HCT116 (cell line): ENCODE measurements around the gene TMPRSS11E. TPM values are rescaled to one million over a fixed set of nuclear protein-coding genes. Genes with fewer than 3 reads are reported as not detected.

Experiments
- ATAC-seq: fragments of 200-7000 bp; cut with Tn5 transposase; 2 replicates; pipeline ENCODE4 v1.9.1; 2020; ENCODE audit warnings: mild to moderate bottlenecking, moderate library complexity
- BruUV-seq: library from RNA; stranded (reverse); fragments of 400-500 nt; replicated peaks from 2 replicates; lab custom pipeline; 2021; lab: Mats Ljungman, UMichigan
- CTCF ChIA-PET: fragments of 300-600 bp; sonication (Branson Sonifier 250); formaldehyde crosslinking; loops from one replicate; lab custom pipeline; 2021; ENCODE audit warnings: antibody characterized with exemption; lab: Charles Lee
- POLR2A ChIA-PET: fragments of 300-600, 350-600 bp; sonication (Branson Sonifier 250); formaldehyde crosslinking; loops from one replicate; lab custom pipeline; 2021; ENCODE audit warnings: antibody characterized with exemption; lab: Charles Lee
- RAD21 ChIA-PET, 2 experiments: fragments of 300-600 bp; sonication (Branson Sonifier 250); formaldehyde crosslinking; loops; one replicate each; lab custom pipeline; 2023; ENCODE audit warnings: low total read pairs in 2 of 2; ENCODE audit not compliant: uncharacterized antibody in 2 of 2, unreplicated experiment in 2 of 2, low non-redundant PET in 1 of 2; lab: Charles Lee
- DNase-seq: peaks from one replicate; pipeline ENCODE4 v3.0.0-alpha.2; 2010; ENCODE audit warnings: low read depth, low spot score
- H2AFZ ChIP-seq: fragments of 200-600 bp; shearing (Covaris generic), sonication (generic); 2 replicates; pipeline ENCODE4 v1.6.1; 2017; ENCODE audit warnings: low read depth, mixed run types, mixed read lengths, antibody characterized with exemption, low read length; ENCODE audit not compliant: poor library complexity, severe bottlenecking
- H3K27ac ChIP-seq: 2 replicates; pipeline ENCODE4 v1.5.1; 2012; ENCODE audit warnings: low read depth, low read length
- H3K27me3 ChIP-seq: fragments of 200-600 bp; sonication (generic); 2 replicates; pipeline ENCODE4 v1.6.1; 2016; ENCODE audit warnings: mixed run types, low read length, mixed read lengths; ENCODE audit not compliant: insufficient read depth
- H3K36me3 ChIP-seq, 2 experiments: fragments of 200-500 bp in 1 of 2; fragments of 200-600 bp in 1 of 2; sonication (Bioruptor generic) in 1 of 2; sonication (generic) in 1 of 2; 2 replicates each; pipeline versions ENCODE4 v1.5.1 to v1.6.1; 2014 to 2016; ENCODE audit warnings: low read length in 2 of 2, inconsistent platforms in 1 of 2, mixed read lengths in 1 of 2, mixed run types in 1 of 2; ENCODE audit not compliant: insufficient read depth in 2 of 2, control insufficient read depth in 1 of 2
- H3K4me1 ChIP-seq, 2 experiments: fragments of 200-600 bp in 1 of 2; sonication (generic) in 1 of 2; 2 replicates each; pipeline versions ENCODE4 v1.5.1 to v1.6.1; 2012 to 2017; ENCODE audit warnings: low read length in 2 of 2, inconsistent platforms in 1 of 2, mild to moderate bottlenecking in 1 of 2, mixed read lengths in 1 of 2, mixed run types in 1 of 2, moderate library complexity in 1 of 2; ENCODE audit not compliant: insufficient read depth in 2 of 2, control insufficient read depth in 1 of 2
- H3K4me2 ChIP-seq: fragments of 200-600 bp; sonication (generic); 2 replicates; pipeline ENCODE4 v1.6.1; 2017; ENCODE audit warnings: mixed run types, low read length, mixed read lengths
- H3K4me3 ChIP-seq, 2 experiments: fragments of 200-600 bp in 1 of 2; sonication (generic) in 1 of 2; replicated peaks in 1 of 2; 2 replicates each; pipeline ENCODE4 v1.5.1; 2011 to 2016; ENCODE audit warnings: low read length in 2 of 2, control low read depth in 1 of 2, low read depth in 1 of 2, mild to moderate bottlenecking in 1 of 2, mixed read lengths in 1 of 2, mixed run types in 1 of 2
- H3K79me2 ChIP-seq: fragments of 200-600 bp; sonication (generic); 2 replicates; pipeline ENCODE4 v1.6.1; 2017; ENCODE audit warnings: mild to moderate bottlenecking, mixed run types, low read length, moderate library complexity, mixed read lengths; ENCODE audit not compliant: insufficient read depth
- H3K9ac ChIP-seq: fragments of 200-600 bp; sonication (generic); 2 replicates; pipeline ENCODE4 v1.6.1; 2016; ENCODE audit warnings: low read length, mixed read lengths
- H3K9me2 ChIP-seq: fragments of 200-600 bp; sonication (generic), shearing (Covaris generic); 2 replicates; pipeline ENCODE4 v1.6.1; 2017; ENCODE audit warnings: mixed run types, mild to moderate bottlenecking, moderate library complexity; ENCODE audit not compliant: insufficient read depth
- H3K9me3 ChIP-seq, 2 experiments: fragments of 200-500 bp in 1 of 2; fragments of 200-600 bp in 1 of 2; sonication (Bioruptor generic) in 1 of 2; sonication (generic) in 1 of 2; 2 replicates each; pipeline ENCODE4 v1.6.1; 2014 to 2017; ENCODE audit warnings: low read length in 2 of 2, mixed read lengths in 2 of 2, inconsistent platforms in 1 of 2, low read depth in 1 of 2, mild to moderate bottlenecking in 1 of 2, mixed run types in 1 of 2, moderate library complexity in 1 of 2; ENCODE audit not compliant: control insufficient read depth in 1 of 2, insufficient read depth in 1 of 2
- H4K20me1 ChIP-seq: fragments of 200-600 bp; sonication (generic), shearing (Covaris generic); 2 replicates; pipeline ENCODE4 v1.6.1; 2017; ENCODE audit warnings: mixed run types, mild to moderate bottlenecking, moderate library complexity; ENCODE audit not compliant: insufficient read depth
- ATF3 ChIP-seq: IDR thresholded peaks from 2 replicates; pipeline ENCODE4 v1.6.1; 2012
- CBX3 ChIP-seq: IDR thresholded peaks from 2 replicates; pipeline ENCODE4 v1.6.1; 2012; ENCODE audit warnings: low read depth
- CEBPB ChIP-seq: IDR thresholded peaks from 2 replicates; pipeline ENCODE4 v1.6.1; 2012; ENCODE audit warnings: low read depth
- CTCF ChIP-seq, 3 experiments: fragments of 200-600 bp in 1 of 3; sonication (generic) in 1 of 3; IDR thresholded peaks in 2 of 3; conservative IDR thresholded peaks in 1 of 3; 2 replicates each; pipeline ENCODE4 v1.5.1; 2012 to 2017; ENCODE audit warnings: low read depth in 2 of 3, low read length in 2 of 3, antibody characterized with exemption in 1 of 3, borderline replicate concordance in 1 of 3, control low read depth in 1 of 3, mild to moderate bottlenecking in 1 of 3, mixed read lengths in 1 of 3, mixed run types in 1 of 3, moderate library complexity in 1 of 3; ENCODE audit not compliant: insufficient read depth in 1 of 3
- ELF1 ChIP-seq: IDR thresholded peaks from 2 replicates; pipeline ENCODE4 v1.6.1; 2012; ENCODE audit warnings: low read depth, borderline replicate concordance
- EZH2 ChIP-seq: fragments of 200-600 bp; sonication (generic); IDR thresholded peaks from 2 replicates; pipeline ENCODE4 v1.6.1; 2017; ENCODE audit warnings: antibody characterized with exemption, mixed run types
- EZH2phosphoT487 ChIP-seq: fragments of 200-600 bp; IDR thresholded peaks from 2 replicates; pipeline ENCODE4 v1.6.1; 2018; ENCODE audit warnings: antibody characterized with exemption, borderline replicate concordance
- JUND ChIP-seq: IDR thresholded peaks from 2 replicates; pipeline ENCODE4 v1.6.1; 2012
- MAX ChIP-seq: IDR thresholded peaks from 2 replicates; pipeline ENCODE4 v1.6.1; 2012
- POLR2AphosphoS5 ChIP-seq: IDR thresholded peaks from 2 replicates; pipeline ENCODE4 v1.6.1; 2011; ENCODE audit warnings: mild to moderate bottlenecking, low read depth, low read length, moderate library complexity
- RAD21 ChIP-seq: IDR thresholded peaks from 2 replicates; pipeline ENCODE4 v1.6.1; 2012; ENCODE audit warnings: low read depth, mild to moderate bottlenecking
- REST ChIP-seq: IDR thresholded peaks from 2 replicates; pipeline ENCODE4 v1.6.1; 2012; ENCODE audit warnings: low read depth
- SIN3A ChIP-seq: IDR thresholded peaks from 2 replicates; pipeline ENCODE4 v1.6.1; 2012; ENCODE audit warnings: low read depth
- SP1 ChIP-seq: IDR thresholded peaks from 2 replicates; pipeline ENCODE4 v1.6.1; 2012; ENCODE audit warnings: low read depth
- TCF7L2 ChIP-seq: IDR thresholded peaks from 2 replicates; pipeline ENCODE4 v1.7.0; 2011; ENCODE audit warnings: borderline replicate concordance, inconsistent platforms; ENCODE audit not compliant: insufficient read depth, insufficient read length; ENCODE audit errors: extremely low read depth
- ZBTB33 ChIP-seq: IDR thresholded peaks from 2 replicates; pipeline ENCODE4 v1.6.1; 2011; ENCODE audit warnings: mild to moderate bottlenecking, low read length, moderate library complexity; ENCODE audit not compliant: insufficient replicate concordance; ENCODE audit errors: extremely low read depth
- ZFX ChIP-seq: fragments of 450-650 bp; IDR thresholded peaks from 2 replicates; pipeline ENCODE4 v1.6.1; 2017
- ZNF274 ChIP-seq: fragments of 200-500 bp; sonication (Bioruptor generic); IDR thresholded peaks from 2 replicates; pipeline ENCODE4 v1.6.1; 2014; ENCODE audit warnings: mild to moderate bottlenecking, low read depth, low read length, inconsistent platforms
- intact Hi-C: fragments of 100-400 bp; cut with micrococcal nuclease; formaldehyde crosslinking; loops from 2 replicates; pipeline ENCODE4 v1.10.0; 2022
- total RNA-seq: library from RNA; stranded (reverse); gene quantifications from one replicate; pipeline ENCODE4 v1.2.1, GENCODE V29; 2021; ENCODE audit not compliant: unreplicated experiment

The TMPRSS11E gene
- total RNA-seq, 1 experiment from 2014 or later, result not detected

- POLR2A ChIA-PET, result no interaction called here
- RAD21 ChIA-PET, result no interaction called here
- no peaks in the 10 kb centered on the region for H3K36me3 ChIP-seq
- no peaks in the 10 kb centered on the region for H3K9me2 ChIP-seq
- no peaks in the 10 kb centered on the region for H3K79me2 ChIP-seq
- DNase-seq (no peak), ATAC-seq (no peak)
- TF ChIP-seq EZH2 (no peak), EZH2phosphoT487 (no peak), ZFX (no peak), TCF7L2 (no peak), ZBTB33 (no peak), ZNF274 (no peak), SP1 (no peak), CBX3 (no peak), CEBPB (no peak), SIN3A (no peak), ATF3 (no peak), REST (no peak), RAD21 (no peak), MAX (no peak), JUND (no peak), ELF1 (no peak), POLR2AphosphoS5 (no peak), CTCF (IDR thresholded peaks at IDR 0.05 in 2 of 3, conservative IDR thresholded peaks at IDR 0.05 in 1 of 3; ENCODE audit: borderline replicate concordance in 1 of 3, insufficient read depth in 1 of 3, low read depth in 2 of 3, low read length in 2 of 3) (no peak)
- H3K4me3 ChIP-seq, result no peak overlapping the region
- no TSS peak for BruUV-seq
- H4K20me1 ChIP-seq, result no peaks in the 10 kb centered on the region
- intact Hi-C loops, result no loop called here
- no peak overlapping the region for H3K4me2 ChIP-seq
- no peak overlapping the region for H3K27ac ChIP-seq
- H3K27me3 ChIP-seq, result no peaks in the 10 kb centered on the region
- H3K4me1 ChIP-seq, result no peaks in the 10 kb centered on the region
- H3K9me3 ChIP-seq, result no peaks in the 10 kb centered on the region
- CTCF ChIA-PET, result interaction anchor here (0.7 kb wide), 1 partner anchor 858 kb away, joined by 3 read pairs; no protein-coding TSS in a partner anchor
- H3K9ac ChIP-seq, result no peak overlapping the region
- no peak overlapping the region for H2AFZ ChIP-seq
Measured at GRCh38 chr4:68404153-68404552, 43.1 kb upstream of the TMPRSS11E start.
